Thyroid gland (tissue), 4 donors: ENCODE measurements around the gene GID8. TPM values are rescaled to one million over a fixed set of nuclear protein-coding genes. Genes with fewer than 3 reads are reported as not detected.

Experiments
- DNase-seq, 2 donors: peaks; one replicate each; pipeline ENCODE4 v3.0.0-alpha.2; 2019
- H3K27ac ChIP-seq, 3 donors: fragments of 200-600 bp; sonication (generic); 1 replicate in 2 of 3; 2 replicates in 1 of 3; pipeline ENCODE4 v1.5.1; 2016 to 2019; ENCODE audit warnings: mild to moderate bottlenecking in 1 of 3, moderate library complexity in 1 of 3
- H3K27me3 ChIP-seq: fragments of 200-600 bp; sonication (generic); one replicate; pipeline ENCODE4 v1.5.1; 2019
- H3K36me3 ChIP-seq, 2 donors: fragments of 200-600 bp; sonication (generic); one replicate each; pipeline ENCODE4 v1.5.1; 2016 to 2019
- H3K4me1 ChIP-seq, 2 donors: fragments of 200-600 bp; sonication (generic); one replicate each; pipeline ENCODE4 v1.5.1; 2017 to 2019
- H3K4me3 ChIP-seq, 3 donors: fragments of 200-600 bp; sonication (generic); replicated peaks in 1 of 3; 1 replicate in 2 of 3; 2 replicates in 1 of 3; pipeline ENCODE4 v1.5.1; 2016; ENCODE audit warnings: mild to moderate bottlenecking in 1 of 3
- H3K9me3 ChIP-seq: fragments of 200-600 bp; sonication (generic); one replicate; pipeline ENCODE4 v1.5.1; 2017
- POLR2A ChIP-seq, 2 donors: fragments of 450-650 bp; IDR thresholded peaks; one replicate each; pipeline ENCODE4 v1.6.1; 2017; ENCODE audit warnings: antibody characterized with exemption in 2 of 2, mild to moderate bottlenecking in 2 of 2, moderate library complexity in 1 of 2
- WGBS, 2 donors: methylation state at CpG; one replicate each; pipeline ENCODE4 v1.1.5; 2017; 5-methylcytosine and 5-hydroxymethylcytosine counted together
- intact Hi-C: fragments of 100-400 bp; cut with DNase I; formaldehyde crosslinking; loops from one replicate; pipeline ENCODE4 v1.15.1; 2023
- total RNA-seq, 4 donors: library from RNA; depleted of rRNA; stranded (reverse); fragments of >200 nt; gene quantifications; one replicate each; pipeline ENCODE4 v1.2.3, GENCODE V29; 2016
- TF ChIP-seq, protein P1 (sequence below), 6 experiments: fragments of 200-600 bp in 3 of 6; fragments of 450-650 bp in 3 of 6; sonication (generic) in 3 of 6; IDR thresholded peaks; one replicate each; pipeline ENCODE4 v1.5.1; 2016 to 2019; ENCODE audit warnings: antibody characterized with exemption in 6 of 6, mild to moderate bottlenecking in 2 of 6, inconsistent platforms in 1 of 6, moderate library complexity in 1 of 6

Gene GID8
- total RNA-seq, 4 donors from 2014 or later = 30.3 to 38.5 (median 34.5) TPM

DNA sequence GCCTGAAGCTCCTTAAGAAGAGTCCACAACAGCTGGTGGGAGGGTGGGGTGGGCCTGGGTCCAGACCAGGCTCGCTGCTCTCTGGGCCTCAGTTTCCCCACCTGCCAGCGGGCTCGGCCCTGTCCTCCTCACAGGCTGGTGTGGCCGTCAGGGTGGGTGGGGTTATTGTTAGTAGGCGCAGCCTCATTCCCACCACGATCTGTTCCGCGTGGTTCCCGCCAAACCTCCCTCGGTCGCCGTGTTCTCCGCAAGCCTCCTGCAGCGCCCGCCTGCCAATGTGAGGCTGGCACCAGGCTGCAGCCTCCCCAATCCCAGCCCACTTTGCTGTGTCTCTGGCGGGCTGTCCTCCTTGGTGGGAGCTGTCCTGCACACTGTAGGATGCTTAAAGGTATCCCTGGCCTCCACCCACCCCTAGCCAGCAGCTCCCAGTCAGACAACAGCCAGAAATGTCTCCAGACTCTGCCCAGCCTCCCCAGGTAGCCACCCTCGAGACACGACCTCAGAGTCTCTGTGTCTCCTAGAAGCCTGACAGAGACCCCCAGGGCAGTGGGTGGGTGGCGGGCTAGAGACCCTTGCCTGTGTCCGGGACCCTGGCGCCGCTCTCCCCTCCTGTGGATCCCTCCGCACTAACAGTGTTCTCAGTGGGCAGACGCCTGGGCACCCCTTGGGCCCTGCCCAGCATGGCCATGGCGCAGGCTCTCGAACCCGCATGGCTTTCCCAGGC, 29.8 kb downstream of the GID8 start:
- H3K27ac ChIP-seq = no peak overlapping the region
- TF ChIP-seq POLR2A (IDR thresholded peaks at IDR 0.05) = no peak
- TF ChIP-seq, protein P1, sequence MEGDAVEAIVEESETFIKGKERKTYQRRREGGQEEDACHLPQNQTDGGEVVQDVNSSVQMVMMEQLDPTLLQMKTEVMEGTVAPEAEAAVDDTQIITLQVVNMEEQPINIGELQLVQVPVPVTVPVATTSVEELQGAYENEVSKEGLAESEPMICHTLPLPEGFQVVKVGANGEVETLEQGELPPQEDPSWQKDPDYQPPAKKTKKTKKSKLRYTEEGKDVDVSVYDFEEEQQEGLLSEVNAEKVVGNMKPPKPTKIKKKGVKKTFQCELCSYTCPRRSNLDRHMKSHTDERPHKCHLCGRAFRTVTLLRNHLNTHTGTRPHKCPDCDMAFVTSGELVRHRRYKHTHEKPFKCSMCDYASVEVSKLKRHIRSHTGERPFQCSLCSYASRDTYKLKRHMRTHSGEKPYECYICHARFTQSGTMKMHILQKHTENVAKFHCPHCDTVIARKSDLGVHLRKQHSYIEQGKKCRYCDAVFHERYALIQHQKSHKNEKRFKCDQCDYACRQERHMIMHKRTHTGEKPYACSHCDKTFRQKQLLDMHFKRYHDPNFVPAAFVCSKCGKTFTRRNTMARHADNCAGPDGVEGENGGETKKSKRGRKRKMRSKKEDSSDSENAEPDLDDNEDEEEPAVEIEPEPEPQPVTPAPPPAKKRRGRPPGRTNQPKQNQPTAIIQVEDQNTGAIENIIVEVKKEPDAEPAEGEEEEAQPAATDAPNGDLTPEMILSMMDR (IDR thresholded peaks at IDR 0.05) = no peak
- H3K9me3 ChIP-seq = no peaks in the 10 kb centered on the region
- H3K4me3 ChIP-seq = no peak overlapping the region
- no peak for DNase-seq
- intact Hi-C loops = no loop called here
- peaks cover 2% of the 10 kb centered on the region for H3K27me3 ChIP-seq
- WGBS, 2 donors = 93 to 95% methylated on average over 18 to 25 of the region's 27 CpGs
- no peaks in the 10 kb centered on the region for H3K36me3 ChIP-seq
- peaks cover 3 to 5% of the 10 kb centered on the region in 2 donors for H3K4me1 ChIP-seq

DNA sequence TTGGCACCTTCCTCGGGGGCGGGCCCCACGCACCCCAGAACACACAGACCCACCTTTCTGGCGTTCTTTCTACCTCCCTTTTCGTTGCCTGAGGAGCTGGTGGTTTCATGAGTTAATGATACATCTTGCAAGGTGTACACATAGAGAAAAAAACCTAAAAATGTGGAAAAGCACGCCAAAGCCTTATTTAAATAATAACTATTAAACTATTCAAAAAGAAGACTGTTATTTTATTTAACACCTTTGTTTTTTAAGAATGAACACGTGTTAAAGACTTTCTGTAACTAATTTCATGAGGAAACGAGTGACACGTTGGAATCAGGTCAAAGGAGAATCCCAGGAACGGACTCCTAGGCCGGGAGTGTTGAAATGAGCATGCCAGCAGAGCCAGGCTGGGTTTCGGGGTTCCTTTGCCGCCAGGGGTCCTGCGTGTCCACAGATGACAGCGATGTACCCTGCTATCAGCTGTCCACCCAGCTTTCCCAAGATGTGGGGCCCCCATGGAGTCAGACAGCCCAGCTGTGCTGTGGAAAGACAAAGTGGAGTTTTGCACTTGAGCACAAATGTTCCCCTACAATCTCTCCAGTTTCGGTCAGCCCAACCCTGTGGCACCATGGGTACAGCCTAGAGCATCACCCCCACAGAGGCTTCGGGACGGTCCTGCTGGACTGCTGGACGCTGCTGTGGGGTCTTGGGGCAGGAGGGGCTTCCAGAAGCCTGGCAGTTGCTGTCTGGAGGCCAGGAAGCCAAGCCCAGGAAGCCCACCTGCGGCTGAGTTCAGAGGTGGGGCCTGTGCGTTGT, 30.6 kb downstream of the GID8 start:
- intact Hi-C loops = no loop called here
- no peak for DNase-seq

DNA sequence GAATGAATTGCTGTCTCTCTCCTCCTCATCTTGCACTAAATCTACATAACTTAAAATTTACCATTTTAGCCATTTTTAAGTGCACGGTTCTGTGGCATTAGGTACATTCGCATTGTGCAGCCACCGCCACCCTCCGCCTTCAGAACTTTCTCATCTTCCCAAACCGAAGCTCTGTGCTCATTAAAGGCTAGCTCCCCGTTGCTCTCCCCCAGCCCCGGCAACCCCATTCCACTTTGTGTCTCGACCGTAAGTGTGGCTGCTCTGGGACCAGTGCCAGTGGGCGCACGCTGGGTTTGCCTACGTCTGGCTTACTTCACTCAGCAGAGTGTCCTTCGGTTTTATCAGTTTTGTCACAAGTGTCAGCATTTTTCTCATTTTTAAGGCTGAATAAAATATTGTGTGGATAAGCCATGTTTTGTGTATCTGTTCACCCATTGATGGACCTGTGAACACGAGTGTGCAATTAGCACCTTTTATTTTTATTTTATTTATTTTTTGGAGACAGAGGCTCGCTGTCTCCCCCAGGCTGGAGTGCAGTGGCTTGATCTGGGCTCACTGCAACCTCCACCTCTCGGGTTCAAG, 31.3 kb downstream of the GID8 start:
- H3K4me1 ChIP-seq = peaks cover 5 to 7% of the 10 kb centered on the region in 2 donors
- TF ChIP-seq, protein P1 (IDR thresholded peaks at IDR 0.05) = no peak
- TF ChIP-seq POLR2A (IDR thresholded peaks at IDR 0.05) = no peak
- no peak overlapping the region for H3K4me3 ChIP-seq
- WGBS, 2 donors = 55 to 56% methylated on average over 16 of the region's 16 CpGs
- H3K27me3 ChIP-seq = peaks cover 9% of the 10 kb centered on the region
- no peaks in the 10 kb centered on the region for H3K9me3 ChIP-seq
- DNase-seq = no peak
- intact Hi-C loops = no loop called here
- no peak overlapping the region for H3K27ac ChIP-seq
- no peaks in the 10 kb centered on the region for H3K36me3 ChIP-seq

More for the DNA sequence above, 30.6 kb downstream of the GID8 start:
- no peaks in the 10 kb centered on the region for H3K9me3 ChIP-seq
- H3K27ac ChIP-seq = no peak overlapping the region
- H3K36me3 ChIP-seq = no peaks in the 10 kb centered on the region
- H3K4me3 ChIP-seq = no peak overlapping the region
- WGBS, 2 donors = 76 to 82% methylated on average over 20 to 21 of the region's 21 CpGs
- peaks cover 5 to 7% of the 10 kb centered on the region in 2 donors for H3K4me1 ChIP-seq
- H3K27me3 ChIP-seq = peaks cover 9% of the 10 kb centered on the region
- no peak for TF ChIP-seq POLR2A (IDR thresholded peaks at IDR 0.05)
- TF ChIP-seq, protein P1 (IDR thresholded peaks at IDR 0.05) = no peak

DNA sequence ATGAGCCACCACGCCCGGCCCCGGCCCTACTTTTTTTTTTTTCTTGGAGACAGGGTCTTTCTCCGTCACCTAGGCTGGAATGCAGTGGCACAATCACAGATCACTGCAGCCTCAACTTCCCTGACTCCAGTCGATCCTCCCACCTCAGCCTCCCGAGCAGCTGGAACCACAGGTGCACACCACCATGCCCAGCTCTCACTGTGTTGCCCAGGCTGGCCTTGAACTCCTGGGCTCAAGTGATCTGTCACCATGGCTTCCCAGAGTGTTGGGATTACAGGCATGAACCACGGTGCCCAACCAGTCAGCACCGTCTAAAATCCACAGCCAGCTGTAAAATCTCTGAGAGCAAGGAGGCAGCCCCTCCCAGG, 32.0 kb downstream of the GID8 start:
- no peak for DNase-seq
- Histone ChIP-seq H3K4me1 (peaks cover 5 to 7% of the 10 kb centered on the region in 2 donors), H3K4me3 (no peak overlapping the region), H3K27ac (no peak overlapping the region), H3K36me3 (no peaks in the 10 kb centered on the region), H3K27me3 (peaks cover 12% of the 10 kb centered on the region), H3K9me3 (no peaks in the 10 kb centered on the region)
- intact Hi-C loops = no loop called here
- no peak for TF ChIP-seq POLR2A (IDR thresholded peaks at IDR 0.05)
- TF ChIP-seq, protein P1 (IDR thresholded peaks at IDR 0.05) = no peak
- WGBS, 2 donors = 79 to 86% methylated on average over 8 of the region's 8 CpGs
